Measurements from ENCODE around the gene SLC18A3.

SLC18A3 gene

DNA sequence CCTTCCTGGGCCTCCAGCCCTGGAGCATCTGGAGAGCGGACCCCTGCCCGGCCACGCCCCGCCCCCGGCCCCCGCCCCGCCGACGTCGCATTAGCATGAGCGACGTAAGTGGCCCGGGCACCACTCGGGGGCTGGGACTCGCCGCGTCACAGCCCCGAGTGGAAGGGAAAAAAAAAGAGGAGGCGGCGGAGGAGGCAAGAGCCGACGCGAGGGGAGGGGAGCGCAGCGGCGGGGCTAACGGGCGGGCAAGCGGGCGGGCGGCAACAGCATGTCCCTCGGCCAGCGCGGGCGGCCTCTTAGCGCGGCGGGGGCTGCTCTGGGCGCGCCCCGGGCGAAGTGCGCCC, at the start of gene SLC18A3:
TSS of gene SLC18A3 (plus strand) at position 197 of the 344 bp plus-strand sequence. CDS start 431 bp downstream, outside the sequence.
- DNase-seq (ENCODE audit: extremely low read depth in 1 of 2, low read depth in 1 of 2), result no peak

DNA sequence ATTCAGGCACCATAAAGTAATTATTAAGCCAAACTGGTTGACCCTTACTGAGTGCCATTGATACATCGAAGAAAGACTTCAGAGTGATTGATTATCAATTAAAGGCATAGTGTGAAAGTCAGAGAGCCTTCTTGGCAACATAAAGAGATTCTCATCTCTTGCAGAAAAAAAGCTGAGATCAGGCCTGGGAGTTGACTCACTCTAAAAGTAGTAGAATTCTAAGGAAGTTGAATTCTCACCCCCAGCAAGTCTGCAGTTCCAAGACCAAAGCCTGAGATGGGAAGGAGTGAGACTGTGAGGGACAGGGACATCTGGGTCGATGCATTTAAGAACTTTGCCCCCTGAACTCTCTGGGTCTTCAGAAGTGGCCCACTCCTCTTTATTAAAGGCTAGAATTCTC, 49.6 kb upstream of the SLC18A3 start:
- DNase-seq (ENCODE audit: extremely low read depth in 1 of 2, low read depth in 1 of 2), result no peak

DNA sequence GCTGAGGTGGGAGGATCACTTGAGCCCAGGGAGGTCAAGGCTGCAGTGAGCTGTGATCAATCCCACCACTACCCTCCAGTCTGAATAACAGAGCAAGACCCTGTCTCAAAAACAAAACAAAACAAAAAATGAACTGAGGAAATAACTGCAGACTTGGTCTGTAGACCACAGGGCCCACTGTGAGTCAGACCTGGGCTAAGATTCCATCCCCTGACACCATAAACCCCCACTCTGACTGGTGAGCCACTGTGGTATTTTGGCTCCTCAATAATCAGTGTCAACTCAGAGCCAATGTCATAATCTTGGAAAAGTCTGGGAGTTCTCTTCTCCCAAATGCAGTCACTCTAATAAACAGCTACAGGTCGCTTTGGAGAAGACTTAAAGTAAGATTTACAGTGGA, 47.2 kb upstream of the SLC18A3 start:
- DNase-seq (ENCODE audit: extremely low read depth in 1 of 2, low read depth in 1 of 2), result no peak

DNA sequence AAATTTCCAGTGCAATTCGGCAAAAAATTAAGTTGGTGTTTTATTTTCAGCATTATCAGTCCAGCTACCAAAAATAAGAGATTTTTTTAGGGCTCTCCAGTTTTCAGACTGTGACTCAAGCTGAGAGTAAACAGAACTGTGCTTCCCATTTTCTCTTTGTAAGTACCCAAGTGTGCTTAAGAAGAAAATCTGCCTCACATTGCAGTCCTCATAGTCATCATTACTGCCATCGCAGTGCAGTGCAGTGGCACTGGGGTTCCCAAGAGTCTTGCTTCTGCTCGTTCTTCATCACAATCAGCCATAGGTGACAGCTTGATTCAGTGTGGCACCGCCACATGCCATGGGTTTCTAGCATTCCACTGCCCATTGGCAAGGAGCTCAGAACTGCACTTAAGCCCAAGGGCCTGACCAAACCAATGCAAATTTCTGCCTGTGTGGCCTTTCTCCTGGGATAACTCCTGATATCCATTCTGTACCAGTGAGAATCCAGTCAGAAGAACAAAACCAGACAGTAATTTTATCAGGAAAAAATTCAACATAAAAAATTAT, 45.6 kb upstream of the SLC18A3 start:
- no peak for DNase-seq (ENCODE audit: extremely low read depth in 1 of 2, low read depth in 1 of 2)

DNA sequence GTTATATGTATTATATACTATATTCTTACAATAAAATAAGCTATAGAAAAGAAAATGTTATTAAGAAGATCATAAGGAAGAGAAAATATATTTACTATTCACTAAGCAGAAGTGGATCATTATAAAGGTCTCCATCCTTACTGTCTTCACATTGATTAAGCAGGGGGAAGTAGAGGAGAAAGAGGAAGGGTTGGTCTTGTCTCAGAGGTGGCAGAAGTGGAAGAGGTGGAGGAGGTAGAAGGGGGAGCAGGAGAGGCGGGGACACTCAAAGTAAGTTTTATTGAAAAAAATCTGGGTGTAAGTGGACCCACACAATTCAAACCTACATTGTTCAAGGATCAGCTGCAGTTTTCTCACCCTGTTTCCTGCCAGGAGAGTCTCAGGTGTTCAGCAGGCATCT, 42.3 kb upstream of the SLC18A3 start:
- DNase-seq (ENCODE audit: extremely low read depth in 1 of 2, low read depth in 1 of 2), result no peak

DNA sequence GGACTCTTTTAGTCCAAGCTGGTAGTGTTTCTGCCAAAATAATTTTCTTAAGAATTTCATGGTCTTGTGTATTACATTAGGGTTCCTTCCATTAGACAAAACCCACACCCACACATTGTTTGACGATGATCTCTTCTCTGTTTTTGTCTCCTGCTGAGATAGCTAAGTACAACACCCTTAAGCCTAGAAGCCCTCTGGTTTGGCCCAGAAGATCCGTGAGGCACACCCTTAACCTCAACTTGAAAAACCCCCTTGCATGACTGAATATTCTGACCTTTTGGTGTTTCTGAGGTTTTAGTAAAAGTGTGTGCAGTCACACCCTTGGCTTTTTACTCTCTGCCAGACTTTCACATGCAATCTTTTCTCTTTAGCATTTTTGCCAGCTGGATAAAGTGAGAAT, 41.9 kb upstream of the SLC18A3 start:
- DNase-seq (ENCODE audit: extremely low read depth in 1 of 2, low read depth in 1 of 2), result no peak

DNA sequence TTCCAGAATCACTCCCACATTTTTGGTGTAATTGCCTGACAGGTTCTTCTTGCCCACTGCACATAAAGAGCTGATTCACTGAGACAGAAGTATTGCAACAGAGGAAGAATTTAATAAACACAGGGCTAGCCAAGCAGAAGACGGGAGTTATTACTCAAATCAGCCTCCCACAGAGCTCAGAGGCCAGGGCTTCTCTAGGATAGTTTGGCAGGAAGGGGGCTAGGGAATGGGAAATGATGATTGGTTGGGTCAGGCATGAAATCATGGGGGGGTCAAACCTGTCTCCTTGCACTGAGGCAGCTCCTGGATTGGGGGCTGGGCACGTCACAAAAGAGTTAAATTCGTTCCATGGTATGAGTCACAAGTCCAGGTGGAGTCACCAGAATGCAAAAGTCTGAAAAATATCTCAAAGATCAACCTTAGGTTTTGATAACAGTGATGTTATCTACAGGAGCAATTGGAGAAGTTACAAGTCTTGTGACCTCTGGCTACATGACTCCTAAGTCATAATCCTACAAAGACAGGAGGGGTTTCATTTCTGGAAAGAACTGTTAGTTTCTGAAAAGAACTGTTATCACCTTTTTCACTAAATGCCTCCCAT, 41.0 kb upstream of the SLC18A3 start:
- no peak for DNase-seq (ENCODE audit: extremely low read depth in 1 of 2, low read depth in 1 of 2)

DNA sequence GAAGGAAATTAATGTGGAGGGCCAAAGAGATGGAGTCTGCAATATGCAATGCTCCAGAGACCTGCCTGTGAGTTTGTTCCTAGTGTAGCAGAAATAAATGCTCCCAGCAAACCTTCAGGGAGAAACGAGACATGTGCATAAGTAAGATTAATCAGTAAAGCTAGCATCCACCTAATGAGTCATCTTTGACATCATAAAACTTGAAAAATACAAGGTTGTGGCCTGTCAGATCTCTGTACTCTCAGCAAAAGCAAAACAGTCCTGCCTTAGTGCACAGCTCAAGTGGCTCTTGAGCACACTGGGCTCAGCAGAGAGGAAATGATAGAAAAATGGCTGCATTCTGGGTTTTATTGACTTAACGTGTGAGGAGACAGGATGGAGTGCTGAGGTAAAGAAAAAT, 38.7 kb upstream of the SLC18A3 start:
- DNase-seq (ENCODE audit: extremely low read depth in 1 of 2, low read depth in 1 of 2), result no peak

DNA sequence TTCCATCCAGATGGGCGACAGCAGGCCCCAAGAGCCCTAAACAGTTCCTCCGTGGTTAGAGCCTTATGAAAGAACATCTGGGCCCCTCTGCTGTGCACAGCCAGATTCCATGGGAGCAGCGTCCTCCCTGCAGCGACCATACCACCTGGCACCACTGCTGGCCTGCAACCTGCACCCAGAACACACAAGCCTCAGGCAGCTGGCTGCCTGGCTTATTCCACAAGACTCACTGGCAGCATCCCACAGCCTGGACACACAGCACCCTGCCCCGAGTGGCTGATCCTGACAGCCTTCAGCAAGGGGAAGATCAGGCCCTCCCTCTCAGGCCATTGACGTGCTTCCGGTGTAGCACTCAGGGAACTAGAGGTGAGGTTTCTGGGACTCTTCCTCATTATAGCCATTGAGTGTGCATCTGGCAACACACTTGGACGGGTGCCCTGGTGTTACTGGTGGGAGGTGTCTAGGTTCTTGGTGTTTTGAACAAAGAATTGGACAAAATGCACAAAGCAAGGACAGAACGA, 37.5 kb upstream of the SLC18A3 start:
- no peak for DNase-seq (ENCODE audit: extremely low read depth in 1 of 2, low read depth in 1 of 2)

DNA sequence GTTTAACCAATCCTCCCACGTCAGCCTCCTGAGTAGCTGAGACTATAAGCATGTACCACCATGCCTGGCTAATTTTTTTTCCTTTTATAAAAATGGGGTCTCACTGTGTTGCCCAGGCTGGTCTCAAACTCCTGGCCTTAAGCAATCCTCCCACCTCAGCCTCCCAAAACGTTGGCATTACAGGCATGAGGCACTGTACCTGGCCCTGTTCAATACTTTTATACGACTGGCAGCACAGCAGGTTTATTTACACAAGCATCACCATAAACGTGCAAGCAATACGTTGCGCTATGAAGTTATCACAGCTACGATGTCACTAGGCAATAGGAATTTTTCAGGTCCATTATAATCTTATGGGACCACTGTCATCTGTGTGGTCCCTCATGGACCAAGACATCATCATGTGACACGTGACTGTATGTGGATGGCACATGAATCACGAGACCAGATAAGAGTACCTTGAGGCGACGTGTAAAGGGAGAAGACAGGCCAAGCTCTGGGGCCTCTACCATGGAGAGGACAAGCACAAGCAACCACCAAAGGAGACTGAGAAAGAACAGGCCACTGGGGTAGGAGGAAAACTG, 34.5 kb upstream of the SLC18A3 start:
- no peak for DNase-seq (ENCODE audit: extremely low read depth in 1 of 2, low read depth in 1 of 2)

DNA sequence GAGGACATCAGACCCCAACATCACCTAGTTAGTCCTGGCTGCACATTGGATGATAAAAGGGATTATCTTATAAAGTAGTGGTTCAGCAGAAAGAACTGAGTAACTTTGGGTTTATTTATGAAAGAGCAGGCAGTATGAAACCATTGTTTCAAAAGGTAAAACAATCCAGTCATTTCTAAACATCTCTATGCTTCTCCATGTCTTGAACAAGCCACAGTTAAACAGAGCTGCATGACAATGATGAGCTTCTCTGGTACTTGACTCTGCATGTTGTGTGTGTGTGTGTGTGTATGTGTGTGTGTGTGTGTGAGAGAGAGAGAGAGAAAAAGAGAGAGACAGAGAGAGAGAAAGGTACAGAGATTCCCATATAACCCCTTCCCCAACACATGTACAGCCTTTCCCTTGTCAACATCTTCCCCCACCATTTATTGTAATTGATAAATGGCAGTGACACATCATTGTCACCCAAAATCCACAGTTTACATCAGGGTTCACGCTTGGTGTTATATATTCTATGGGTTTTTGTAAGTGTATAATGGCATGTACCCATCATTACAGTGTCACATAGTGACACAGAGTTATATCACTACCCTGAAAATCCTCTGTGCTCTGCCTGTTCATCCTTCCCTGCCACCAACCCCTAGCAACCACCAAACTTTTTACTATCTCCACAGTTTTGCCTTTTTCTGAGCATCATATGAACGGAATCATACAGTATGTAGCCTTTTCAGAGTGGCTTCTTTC, 32.8 kb upstream of the SLC18A3 start:
- no peak for DNase-seq (ENCODE audit: extremely low read depth in 1 of 2, low read depth in 1 of 2)

DNA sequence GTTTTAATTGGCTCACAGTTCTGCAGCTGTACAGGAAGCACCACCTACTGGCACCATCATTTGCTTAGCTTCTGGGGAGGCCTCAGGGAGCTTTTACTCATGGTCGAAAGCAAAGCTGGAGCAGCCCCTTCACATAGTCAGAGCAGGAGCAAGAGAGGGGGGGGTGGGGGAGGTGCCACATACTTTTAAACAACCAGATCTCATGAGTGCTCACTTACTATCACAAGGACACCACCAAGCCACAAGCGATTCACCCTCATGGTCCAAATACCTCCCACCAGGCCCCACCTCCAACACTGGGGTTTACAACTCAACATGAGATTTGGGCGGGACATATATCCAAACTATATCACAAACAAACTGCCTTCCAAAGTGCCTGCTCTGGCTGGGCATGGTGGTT, 31.7 kb upstream of the SLC18A3 start:
- no peak for DNase-seq (ENCODE audit: extremely low read depth in 1 of 2, low read depth in 1 of 2)

DNA sequence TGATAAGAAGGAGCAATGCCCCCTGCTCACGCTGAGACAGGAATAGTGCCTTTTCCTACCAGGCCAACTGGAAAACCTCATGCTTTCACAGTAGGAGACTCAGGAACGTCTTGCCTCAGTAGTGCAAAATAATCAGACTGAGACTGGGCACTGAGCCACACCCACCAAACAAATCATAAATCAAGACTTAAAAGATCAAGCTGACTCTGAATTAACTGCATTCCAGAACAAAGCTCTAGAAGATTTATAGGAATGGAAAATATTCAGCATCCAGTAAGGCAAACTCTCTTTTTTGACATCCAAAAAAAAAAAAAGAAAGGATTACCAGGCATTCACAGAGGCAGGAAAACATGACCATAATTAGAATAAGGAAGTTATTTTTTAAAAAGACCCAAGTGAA, 30.5 kb upstream of the SLC18A3 start:
- DNase-seq (ENCODE audit: extremely low read depth in 1 of 2, low read depth in 1 of 2), result no peak

DNA sequence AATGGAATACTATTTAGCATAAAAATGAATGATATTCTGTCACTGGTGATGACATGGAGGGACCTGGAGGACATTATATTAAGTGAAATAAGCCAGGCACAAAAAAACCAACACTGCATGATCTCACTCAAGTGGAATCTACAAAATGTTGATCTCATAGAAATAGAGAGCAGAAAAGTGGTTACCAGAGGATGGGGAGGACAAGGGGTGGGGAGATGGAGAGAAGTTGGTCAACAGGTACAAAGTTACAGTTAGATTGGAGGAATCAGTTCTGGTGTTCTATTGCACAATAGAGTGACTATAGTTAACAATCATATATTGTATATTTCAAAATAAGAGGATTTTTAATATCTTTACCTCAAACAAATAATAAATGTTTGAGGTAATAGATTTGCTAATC, 24.7 kb upstream of the SLC18A3 start:
- no peak for DNase-seq (ENCODE audit: extremely low read depth in 1 of 2, low read depth in 1 of 2)

DNA sequence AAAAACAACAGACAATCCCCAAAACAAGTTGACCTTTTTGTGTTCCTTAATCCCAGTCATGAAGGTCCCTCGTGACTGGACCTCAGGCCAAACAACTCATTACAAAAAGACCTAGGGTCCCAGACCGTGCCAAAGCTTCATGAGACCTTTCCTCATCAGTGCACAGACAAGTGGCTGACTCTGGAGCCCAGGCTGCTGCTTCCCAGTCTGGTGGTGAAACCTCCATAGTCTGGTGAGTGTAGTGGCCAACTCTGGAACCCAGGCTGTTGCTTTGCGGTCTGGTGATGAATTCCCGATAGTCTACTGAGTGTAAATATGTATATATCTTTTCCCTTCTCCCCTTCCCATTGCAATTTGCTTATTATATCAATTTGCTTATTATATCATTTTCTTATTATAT, 22.1 kb upstream of the SLC18A3 start:
- no peak for DNase-seq (ENCODE audit: extremely low read depth in 1 of 2, low read depth in 1 of 2)

DNA sequence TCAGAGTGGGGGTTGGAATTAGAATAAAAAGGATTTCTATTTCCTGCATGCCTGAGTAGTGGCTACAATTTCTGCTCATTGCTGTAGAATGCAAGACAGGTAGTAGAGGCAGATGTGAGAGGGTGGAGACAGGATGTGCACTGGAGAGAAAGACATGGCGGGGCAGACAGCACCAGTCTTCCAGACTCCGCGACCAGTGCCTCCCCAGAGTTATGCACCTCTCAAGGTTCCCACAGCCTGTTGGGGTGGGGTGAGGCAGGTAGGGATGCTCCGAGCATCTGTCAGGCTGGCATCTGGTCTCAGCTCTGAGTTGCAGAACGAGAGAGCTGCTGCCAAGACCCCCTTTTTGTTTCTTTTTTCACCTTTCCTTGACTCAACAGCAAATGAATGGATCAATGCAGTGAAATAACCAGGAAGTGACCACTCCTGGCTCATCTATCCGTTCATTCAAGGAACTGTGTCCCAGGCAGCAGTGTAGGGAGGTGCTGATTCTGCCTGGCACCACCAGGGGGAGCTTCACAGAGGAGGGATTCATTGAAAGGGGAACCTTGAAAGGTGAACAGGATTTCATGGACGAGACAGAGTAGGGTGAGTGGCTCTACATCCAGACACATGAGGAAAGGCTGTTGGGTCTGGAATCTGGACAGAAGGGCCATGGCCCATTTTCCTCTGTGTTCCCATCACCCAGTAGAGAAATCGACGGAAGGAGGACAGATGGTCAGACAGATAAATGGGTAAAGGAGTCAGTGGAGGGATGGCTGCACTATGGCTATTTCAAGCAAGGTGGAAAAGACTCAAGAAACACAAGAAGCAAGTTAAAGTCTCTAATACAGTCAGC, 17.2 kb upstream of the SLC18A3 start:
- DNase-seq (ENCODE audit: extremely low read depth in 1 of 2, low read depth in 1 of 2), result peak in 1 of 2 donors; percentile 24

DNA sequence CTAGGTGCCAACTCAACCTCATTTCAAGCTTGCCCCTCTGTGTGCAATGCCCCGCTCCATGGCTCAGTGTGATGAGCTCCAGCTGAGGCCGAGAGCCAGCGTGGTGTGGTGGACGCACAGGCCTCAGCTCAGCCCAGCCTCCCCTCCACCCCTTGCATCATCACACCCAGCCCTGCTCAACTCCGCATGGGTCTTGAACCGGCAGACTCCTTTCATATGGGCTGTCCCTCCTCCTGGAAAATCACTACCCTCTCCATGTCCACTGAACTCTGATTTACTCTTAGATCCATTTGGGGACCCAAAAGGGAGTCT, 16.6 kb upstream of the SLC18A3 start:
- no peak for DNase-seq (ENCODE audit: extremely low read depth in 1 of 2, low read depth in 1 of 2)

DNA sequence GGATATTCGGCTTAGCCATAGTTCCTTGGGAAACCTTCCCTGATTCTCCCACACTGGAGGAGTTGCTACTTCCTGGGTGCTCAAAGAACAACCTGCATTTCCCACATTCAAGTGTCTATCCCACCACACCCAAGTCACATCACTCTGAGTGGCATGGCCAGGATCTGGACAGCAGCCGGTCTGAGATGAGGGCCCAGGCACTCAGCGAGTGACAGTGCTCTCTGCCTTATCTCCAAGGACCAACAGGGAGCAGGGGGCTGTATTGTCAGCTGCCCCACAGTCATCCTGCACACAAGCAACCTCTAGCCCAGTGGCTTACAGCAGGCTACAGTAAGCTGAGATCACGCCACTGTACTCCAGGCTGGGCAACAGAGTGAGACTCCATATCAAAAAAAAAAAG, 16.1 kb upstream of the SLC18A3 start:
- no peak for DNase-seq (ENCODE audit: extremely low read depth in 1 of 2, low read depth in 1 of 2)

DNA sequence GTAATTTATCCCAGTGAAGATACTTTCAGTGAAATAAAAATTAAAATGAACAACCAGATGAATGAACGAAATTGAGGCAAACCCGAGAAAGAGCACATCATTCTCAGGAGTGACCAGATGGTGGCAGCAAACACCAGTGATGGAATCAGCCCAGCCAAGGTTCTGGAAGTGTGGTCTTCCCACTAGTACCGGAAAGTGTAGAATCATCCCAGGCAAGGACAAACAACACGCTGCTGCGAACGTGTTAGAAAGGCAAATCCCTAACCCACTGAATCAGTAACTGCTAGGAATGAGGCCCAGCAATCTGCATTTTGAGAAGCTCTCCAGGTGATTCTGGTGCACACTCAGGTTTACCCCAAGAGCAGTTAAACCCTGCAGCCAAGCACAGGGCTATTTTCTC, 15.5 kb upstream of the SLC18A3 start:
- DNase-seq (ENCODE audit: extremely low read depth in 1 of 2, low read depth in 1 of 2), result no peak

DNA sequence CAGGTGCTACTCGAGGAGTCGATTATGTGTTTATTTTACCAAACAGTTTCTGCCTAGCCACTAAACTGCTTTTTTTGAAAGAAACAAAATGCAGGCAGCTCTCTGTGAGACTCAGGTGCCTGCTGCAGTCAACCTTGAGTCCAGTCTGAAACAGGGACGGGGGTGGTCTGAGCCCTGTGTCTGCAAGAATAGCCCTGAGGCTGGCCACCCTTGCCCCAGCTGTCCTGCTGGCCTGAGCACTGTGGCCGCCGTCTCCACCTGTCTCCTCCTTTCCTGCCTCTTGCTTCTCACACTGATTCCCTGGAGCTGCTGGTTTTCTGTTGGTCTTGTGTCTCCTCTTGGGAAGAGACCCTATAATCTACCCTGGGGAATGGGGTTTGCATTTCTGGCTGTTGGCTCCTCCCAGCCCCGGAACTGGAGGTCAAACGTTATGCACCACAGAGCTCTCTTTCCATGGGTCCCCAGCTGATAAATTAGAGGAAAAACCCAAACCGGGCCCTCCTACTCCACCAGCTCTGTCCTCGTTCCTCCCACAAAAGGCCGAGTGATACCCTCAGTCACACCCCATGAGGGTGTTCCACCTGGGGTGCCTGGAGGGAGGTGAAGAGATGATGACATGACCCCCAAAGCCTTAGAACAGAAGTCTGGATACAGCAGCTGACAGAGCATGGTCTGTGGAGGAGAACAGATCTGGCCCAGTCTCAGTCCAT, 15.0 kb upstream of the SLC18A3 start:
- no peak for DNase-seq (ENCODE audit: extremely low read depth in 1 of 2, low read depth in 1 of 2)
